SU-DHL-6 (cell line): Measurements from ENCODE around the gene EFTUD2.

Source experiments
- H2AFZ ChIP-seq: fragments of 200-600 bp; sonication (generic); 2 replicates; pipeline ENCODE4 v1.6.1; 2014; ENCODE audit warnings: low read depth, mild to moderate bottlenecking, moderate library complexity, mixed read lengths, antibody characterized with exemption, low read length; ENCODE audit not compliant: severe bottlenecking
- H3F3A ChIP-seq: fragments of 200-600 bp; shearing (Covaris generic); 2 replicates; pipeline ENCODE4 v1.6.0; 2016; ENCODE audit warnings: antibody characterized with exemption, mild to moderate bottlenecking; ENCODE audit not compliant: insufficient read depth
- H3K27ac ChIP-seq: fragments of 200-600 bp; sonication (generic); 2 replicates; pipeline ENCODE4 v1.5.1; 2016; ENCODE audit warnings: low read depth, mild to moderate bottlenecking, low read length, moderate library complexity, mixed read lengths
- H3K27me3 ChIP-seq: fragments of 200-600 bp; sonication (generic), shearing (Covaris generic); 2 replicates; pipeline ENCODE4 v1.6.0; 2014; ENCODE audit warnings: mild to moderate bottlenecking, low read length
- H3K36me3 ChIP-seq: fragments of 200-600 bp; sonication (generic); 2 replicates; pipeline ENCODE4 v1.6.1; 2014; ENCODE audit warnings: mild to moderate bottlenecking, low read length, mixed read lengths
- H3K4me2 ChIP-seq: fragments of 300-600, 200-600 bp; shearing (Covaris generic), sonication (generic); 2 replicates; pipeline ENCODE4 v1.6.0; 2014; ENCODE audit warnings: low read length, low read depth, mild to moderate bottlenecking; ENCODE audit not compliant: poor library complexity, severe bottlenecking
- H3K4me3 ChIP-seq: fragments of 200-600 bp; sonication (generic); 2 replicates; pipeline ENCODE4 v1.5.1; 2014; ENCODE audit warnings: antibody characterized with exemption, low read length, mild to moderate bottlenecking, mixed read lengths; ENCODE audit not compliant: insufficient read depth, poor library complexity, severe bottlenecking
- H3K79me2 ChIP-seq: fragments of 200-600 bp; sonication (generic); 2 replicates; pipeline ENCODE4 v1.6.1; 2014; ENCODE audit warnings: mild to moderate bottlenecking, low read length, moderate library complexity; ENCODE audit not compliant: insufficient read depth
- H3K9ac ChIP-seq: fragments of 200-600 bp; sonication (generic); 2 replicates; pipeline ENCODE4 v1.7.0; 2014; ENCODE audit warnings: mild to moderate bottlenecking, low read length
- H3K9me2 ChIP-seq: fragments of 200-600 bp; sonication (generic); replicated peaks from 2 replicates; pipeline ENCODE4 v1.6.1; 2014; ENCODE audit warnings: low read length; ENCODE audit not compliant: insufficient read depth
- H3K9me3 ChIP-seq: fragments of 200-600 bp; sonication (generic); 2 replicates; pipeline ENCODE4 v1.6.1; 2014; ENCODE audit warnings: low read length, mixed read lengths; ENCODE audit not compliant: insufficient read depth
- H4K20me1 ChIP-seq: fragments of 200-600 bp; sonication (generic); 2 replicates; pipeline ENCODE4 v1.6.1; 2014; ENCODE audit warnings: low read depth, mild to moderate bottlenecking, antibody characterized with exemption, low read length, moderate library complexity, mixed read lengths
- CTCF ChIP-seq: fragments of 200-600 bp; sonication (generic); IDR thresholded peaks from one replicate; pipeline ENCODE4 v1.5.1; 2017; ENCODE audit warnings: antibody characterized with exemption, mild to moderate bottlenecking, low read length, moderate library complexity; ENCODE audit not compliant: insufficient read depth, poor library complexity, severe bottlenecking
- EZH2phosphoT487 ChIP-seq: fragments of 200-600 bp; sonication (generic), shearing (Covaris generic); conservative IDR thresholded peaks from 2 replicates; pipeline ENCODE4 v1.6.1; 2018; ENCODE audit warnings: mild to moderate bottlenecking, antibody characterized with exemption, low read length, moderate library complexity, mixed read lengths

EFTUD2 gene

GRCh38 chr17:44915321-44915726 is 16.1 kb upstream of the EFTUD2 start, which contains the start of gene GFAP:
TSS of gene GFAP (minus strand) at chr17:44915500. CDS start at chr17:44915486, 14 bp downstream.
- H3K27ac ChIP-seq, result no peak within 1 kb of the TSS
- H3K4me3 ChIP-seq, result no peak within 1 kb of the TSS
- no peaks in the 10 kb centered on the region for H3F3A ChIP-seq
- H3K9me2 ChIP-seq, result no peaks in the 10 kb centered on the region
- no peak within 1 kb of the TSS for H3K4me2 ChIP-seq
- H2AFZ ChIP-seq, result no peak within 1 kb of the TSS
- H3K27me3 ChIP-seq, result no peaks in the 10 kb centered on the region
- no peaks in the 10 kb centered on the region for H4K20me1 ChIP-seq
- no peak within 1 kb of the TSS for H3K9ac ChIP-seq
- no peaks in the 10 kb centered on the region for H3K36me3 ChIP-seq
- TF ChIP-seq EZH2phosphoT487 (no peak), CTCF (no peak)
- H3K9me3 ChIP-seq, result no peaks in the 10 kb centered on the region
- H3K79me2 ChIP-seq, result no peaks in the 10 kb centered on the region

GRCh38 chr17:44914698-44915271 is 15.5 kb upstream of the EFTUD2 start:
- H3K36me3 ChIP-seq, result no peaks in the 10 kb centered on the region
- H3K4me3 ChIP-seq, result no peak overlapping the region
- no peak for TF ChIP-seq CTCF
- TF ChIP-seq EZH2phosphoT487, result no peak
- no peak overlapping the region for H2AFZ ChIP-seq
- no peaks in the 10 kb centered on the region for H3F3A ChIP-seq
- no peaks in the 10 kb centered on the region for H3K9me3 ChIP-seq
- no peak overlapping the region for H3K9ac ChIP-seq
- H3K9me2 ChIP-seq, result no peaks in the 10 kb centered on the region
- H3K79me2 ChIP-seq, result no peaks in the 10 kb centered on the region
- no peaks in the 10 kb centered on the region for H3K27me3 ChIP-seq
- no peaks in the 10 kb centered on the region for H4K20me1 ChIP-seq
- no peak overlapping the region for H3K4me2 ChIP-seq
- H3K27ac ChIP-seq, result no peak overlapping the region

- no peak overlapping the region for H3K4me2 ChIP-seq
Observed at GRCh38 chr17:44914148-44914547, 14.9 kb upstream of the EFTUD2 start.

More at GRCh38 chr17:44914148-44914547, 14.9 kb upstream of the EFTUD2 start:
- Histone ChIP-seq H3K27ac (no peak overlapping the region), H3K27me3 (no peaks in the 10 kb centered on the region), H3K4me3 (no peak overlapping the region), H3K36me3 (no peaks in the 10 kb centered on the region), H3F3A (no peaks in the 10 kb centered on the region), H3K9me3 (no peaks in the 10 kb centered on the region), H4K20me1 (no peaks in the 10 kb centered on the region), H3K9me2 (no peaks in the 10 kb centered on the region), H3K9ac (no peak overlapping the region), H2AFZ (no peak overlapping the region), H3K79me2 (no peaks in the 10 kb centered on the region)
- no peak for TF ChIP-seq CTCF
- no peak for TF ChIP-seq EZH2phosphoT487
